SK-MEL-5 (cell line): ENCODE data around the gene FIGLA. TPM values are rescaled to one million over a fixed set of nuclear protein-coding genes. Genes with fewer than 3 reads are reported as not detected.

Experiments
- DNase-seq: peaks from one replicate; pipeline ENCODE4 v3.0.0-alpha.2; 2016; ENCODE audit warnings: low read depth, low spot score
- in situ Hi-C: cut with HindIII; loops from 2 replicates; pipeline ENCODE4 v1.10.0; 2016; ENCODE audit warnings: low sequenced_read_pairs, high pct_unique_total_duplicates, low pct_unique_long_range_greater_than_20kb
- total RNA-seq: library from RNA; depleted of rRNA; stranded (reverse); fragments of >200 nt; shearing (Covaris generic); gene quantifications from 2 replicates; pipeline ENCODE4 v1.2.3, GENCODE V29; 2014

Gene FIGLA
- total RNA-seq, 1 experiment from 2014 or later, result not detected

- peak; percentile 76 for DNase-seq
- in situ Hi-C loops, result loop anchor here (25.0 kb wide), 1 partner anchor 473 kb away; the partner anchor contains the start of gene FAM136A
Observed at GRCh38 chr2:70785137-70785911, 5.1 kb downstream of the FIGLA start.

- DNase-seq, result no peak
- in situ Hi-C loops, result loop anchor here (25.0 kb wide), 1 partner anchor 472 kb away; the partner anchor contains the start of gene FAM136A
Observed at GRCh38 chr2:70784320-70784719, 6.1 kb downstream of the FIGLA start.

- DNase-seq, result no peak
- in situ Hi-C loops, result loop anchor here (25.0 kb wide), 1 partner anchor 468 kb away; the partner anchor contains the start of gene FAM136A
Observed at GRCh38 chr2:70779911-70780545, 10.4 kb downstream of the FIGLA start.

- in situ Hi-C loops, result loop anchor here (25.0 kb wide), 1 partner anchor 467 kb away; the partner anchor contains the start of gene FAM136A
- no peak for DNase-seq
Observed at GRCh38 chr2:70779491-70779890, 11.0 kb downstream of the FIGLA start.

GRCh38 chr2:70778676-70779075 is 11.8 kb downstream of the FIGLA start:
- in situ Hi-C loops, result loop anchor here (25.0 kb wide), 1 partner anchor 466 kb away; the partner anchor contains the start of gene FAM136A
- DNase-seq, result no peak

- in situ Hi-C loops, result loop anchor here (25.0 kb wide), 1 partner anchor 465 kb away; the partner anchor contains the start of gene FAM136A
- no peak for DNase-seq
Observed at GRCh38 chr2:70777450-70777849, 13.0 kb downstream of the FIGLA start.

GRCh38 chr2:70776266-70776665 is 14.2 kb downstream of the FIGLA start:
- in situ Hi-C loops, result loop anchor here (25.0 kb wide), 1 partner anchor 464 kb away; the partner anchor contains the start of gene FAM136A
- DNase-seq, result no peak

GRCh38 chr2:70775141-70775540 is 15.3 kb downstream of the FIGLA start:
- no peak for DNase-seq
- in situ Hi-C loops, result loop anchor here (25.0 kb wide), 1 partner anchor 463 kb away; the partner anchor contains the start of gene FAM136A

GRCh38 chr2:70772486-70773155 is 17.8 kb downstream of the FIGLA start:
- no peak for DNase-seq
- in situ Hi-C loops, result no loop called here

GRCh38 chr2:70771446-70771845 is 19.0 kb downstream of the FIGLA start:
- in situ Hi-C loops, result no loop called here
- DNase-seq, result no peak

GRCh38 chr2:70769450-70769849 is 21.0 kb downstream of the FIGLA start:
- DNase-seq, result no peak
- in situ Hi-C loops, result no loop called here

- no peak for DNase-seq
- in situ Hi-C loops, result no loop called here
Observed at GRCh38 chr2:70768590-70769085, 21.8 kb downstream of the FIGLA start.

GRCh38 chr2:70767699-70768589 is 22.5 kb downstream of the FIGLA start, which contains the start of gene ADD2:
ADD2 (minus strand) TSS chr2:70768200; CDS start chr2:70706408, 61,792 bp downstream.
- in situ Hi-C loops, result no loop called here
- peak; percentile 55 for DNase-seq

GRCh38 chr2:70767079-70767698 is 23.3 kb downstream of the FIGLA start:
- in situ Hi-C loops, result no loop called here

GRCh38 chr2:70766357-70767078 is 23.9 kb downstream of the FIGLA start:
- DNase-seq, result no peak
- in situ Hi-C loops, result no loop called here

More at GRCh38 chr2:70767079-70767698, 23.3 kb downstream of the FIGLA start:
- no peak for DNase-seq

GRCh38 chr2:70765507-70765906 is 24.9 kb downstream of the FIGLA start:
- no peak for DNase-seq
- in situ Hi-C loops, result no loop called here
